Fibroblast of villous mesenchyme (primary cell): ENCODE results near the gene FSTL4. TPM values are rescaled to one million over a fixed set of nuclear protein-coding genes. Genes with fewer than 3 reads are reported as not detected.

Source experiments
- DNase-seq: peaks from one replicate; pipeline ENCODE4 v3.0.0-alpha.2; 2010; ENCODE audit warnings: low read depth
- H3K4me3 ChIP-seq: 2 replicates; pipeline ENCODE4 v1.5.1; 2011; ENCODE audit warnings: low read depth, mild to moderate bottlenecking, low read length
- total RNA-seq: library from RNA; depleted of rRNA; stranded (reverse); fragments of >200 nt; gene quantifications from 2 replicates; pipeline ENCODE4 v1.2.3, GENCODE V29; 2012
- TF ChIP-seq, protein P1 (sequence below): IDR thresholded peaks from 2 replicates; pipeline ENCODE4 v1.5.1; 2012; ENCODE audit warnings: low read depth, mild to moderate bottlenecking, low read length; ENCODE audit not compliant: insufficient read depth

The FSTL4 gene
- total RNA-seq, 1 donor = not detected

DNA sequence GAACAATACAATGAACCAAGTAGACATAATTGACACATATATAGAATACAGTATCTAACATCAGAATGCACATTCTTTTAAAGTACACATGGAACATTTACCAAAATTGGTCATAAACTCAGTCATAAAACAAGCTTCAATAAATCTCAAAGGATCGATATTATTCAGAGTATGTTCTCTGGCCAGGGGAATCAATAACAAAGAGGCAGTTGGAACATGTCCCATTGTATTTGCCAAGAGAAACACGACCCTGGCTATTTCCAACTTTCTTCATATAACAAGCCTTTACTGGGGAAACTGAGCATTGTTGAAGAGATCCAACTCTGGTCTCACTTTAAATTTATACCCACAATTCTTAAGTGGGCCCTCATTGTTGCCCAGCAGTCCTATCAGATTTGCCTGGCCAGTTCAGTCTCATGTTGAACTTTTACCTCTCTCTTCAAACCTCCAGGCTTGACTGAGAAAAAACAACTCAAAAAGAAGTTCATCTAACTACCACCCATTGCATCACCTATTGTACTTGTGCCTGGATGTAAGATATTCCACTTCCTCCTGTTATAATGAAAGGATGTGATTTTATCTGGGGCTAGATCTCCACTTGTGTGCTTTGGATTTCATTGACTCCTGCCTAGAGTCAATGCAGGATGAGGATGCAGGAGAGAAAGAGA is 398.1 kb downstream of the FSTL4 start:
- no peak overlapping the region for H3K4me3 ChIP-seq
- no peak for DNase-seq
- TF ChIP-seq, protein P1, sequence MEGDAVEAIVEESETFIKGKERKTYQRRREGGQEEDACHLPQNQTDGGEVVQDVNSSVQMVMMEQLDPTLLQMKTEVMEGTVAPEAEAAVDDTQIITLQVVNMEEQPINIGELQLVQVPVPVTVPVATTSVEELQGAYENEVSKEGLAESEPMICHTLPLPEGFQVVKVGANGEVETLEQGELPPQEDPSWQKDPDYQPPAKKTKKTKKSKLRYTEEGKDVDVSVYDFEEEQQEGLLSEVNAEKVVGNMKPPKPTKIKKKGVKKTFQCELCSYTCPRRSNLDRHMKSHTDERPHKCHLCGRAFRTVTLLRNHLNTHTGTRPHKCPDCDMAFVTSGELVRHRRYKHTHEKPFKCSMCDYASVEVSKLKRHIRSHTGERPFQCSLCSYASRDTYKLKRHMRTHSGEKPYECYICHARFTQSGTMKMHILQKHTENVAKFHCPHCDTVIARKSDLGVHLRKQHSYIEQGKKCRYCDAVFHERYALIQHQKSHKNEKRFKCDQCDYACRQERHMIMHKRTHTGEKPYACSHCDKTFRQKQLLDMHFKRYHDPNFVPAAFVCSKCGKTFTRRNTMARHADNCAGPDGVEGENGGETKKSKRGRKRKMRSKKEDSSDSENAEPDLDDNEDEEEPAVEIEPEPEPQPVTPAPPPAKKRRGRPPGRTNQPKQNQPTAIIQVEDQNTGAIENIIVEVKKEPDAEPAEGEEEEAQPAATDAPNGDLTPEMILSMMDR = no peak

DNA sequence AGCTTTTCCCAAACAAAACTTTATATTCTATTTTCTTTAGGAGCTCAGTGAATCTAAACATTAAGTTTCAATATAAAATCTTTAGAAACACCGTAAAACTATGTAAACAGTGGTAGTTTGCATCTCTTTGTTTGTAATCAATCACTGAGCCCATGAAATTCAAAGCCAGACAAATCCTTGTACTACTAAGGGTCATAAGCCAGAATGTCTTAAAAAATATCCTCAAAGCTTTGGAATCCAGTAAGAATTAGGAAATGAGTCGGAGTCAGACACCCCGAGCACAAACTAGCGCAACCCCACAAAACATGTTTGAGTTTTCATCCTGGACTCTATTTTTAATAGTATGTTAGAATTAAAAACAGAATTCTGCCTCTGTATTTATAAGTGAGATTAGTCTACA is 406.7 kb downstream of the FSTL4 start:
- TF ChIP-seq, protein P1 = no peak
- DNase-seq = peak; percentile 58
- no peak overlapping the region for H3K4me3 ChIP-seq

DNA sequence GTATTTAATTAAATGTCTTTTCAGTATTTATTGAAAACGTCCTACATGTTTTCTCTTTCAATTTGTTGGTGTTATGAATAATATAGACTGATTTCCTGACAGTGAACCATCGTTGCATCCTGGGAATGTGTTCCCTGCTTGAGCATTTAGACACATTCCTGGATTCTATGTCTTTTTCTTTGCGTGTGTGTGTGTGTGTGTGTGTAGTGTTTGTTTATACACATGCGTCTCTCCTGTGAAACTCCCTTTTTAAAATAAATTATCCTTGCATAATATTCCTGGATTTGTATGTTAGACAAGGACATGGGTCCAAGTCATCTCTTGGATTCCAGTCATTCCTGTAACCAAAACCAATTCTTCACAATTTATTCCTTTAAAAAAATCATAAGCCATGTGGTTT is 407.1 kb downstream of the FSTL4 start:
- no peak overlapping the region for H3K4me3 ChIP-seq
- peak; percentile 48 for DNase-seq
- TF ChIP-seq, protein P1 = no peak

DNA sequence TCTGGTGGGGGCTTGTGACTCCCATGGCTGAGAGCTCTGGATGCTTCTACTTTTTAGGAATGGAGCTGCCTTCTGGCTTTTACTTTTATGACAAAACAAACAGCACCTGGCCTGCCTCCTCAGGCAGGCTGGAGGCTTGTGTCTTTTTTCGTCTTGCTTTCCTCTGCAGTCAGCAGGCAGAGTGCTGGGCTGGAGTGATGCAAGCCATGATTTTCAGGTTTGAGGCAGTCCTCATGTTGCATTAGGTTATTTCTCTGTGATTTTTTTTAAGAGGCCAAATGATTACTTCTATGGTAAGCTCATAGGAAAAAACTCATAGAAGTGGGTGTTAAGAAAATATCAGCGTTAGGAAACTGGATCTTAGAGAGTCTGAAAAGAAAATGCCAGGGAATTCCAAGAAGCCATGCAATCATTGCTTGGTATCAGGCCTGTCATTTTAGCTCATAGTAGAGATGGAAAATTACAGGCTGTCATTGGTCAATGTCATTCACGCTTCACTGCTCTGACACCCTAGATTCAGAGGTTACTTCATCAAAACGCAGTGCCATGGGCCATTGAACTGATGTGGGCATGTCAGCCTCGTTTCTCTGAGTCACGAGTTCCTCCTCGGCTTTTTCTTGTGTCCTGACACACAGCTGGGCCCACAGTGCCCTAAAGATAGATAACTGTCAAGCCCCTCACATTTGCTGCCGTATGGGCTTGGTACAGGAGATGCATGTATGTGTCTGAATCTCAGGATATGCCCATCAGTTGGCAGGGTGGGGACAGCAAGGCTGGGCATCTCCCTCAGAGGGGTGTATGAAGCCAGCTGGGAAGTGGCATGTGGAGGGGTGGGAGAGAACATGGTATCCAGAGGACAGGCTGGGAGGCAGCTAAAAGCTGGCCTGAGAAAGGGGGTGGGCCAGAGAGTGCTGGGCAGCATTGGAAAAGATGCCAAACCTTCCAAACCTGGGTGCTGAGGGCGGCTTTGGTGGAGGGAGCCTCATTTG is 408.7 kb downstream of the FSTL4 start:
- TF ChIP-seq, protein P1 = no peak
- no peak for DNase-seq
- no peak overlapping the region for H3K4me3 ChIP-seq

DNA sequence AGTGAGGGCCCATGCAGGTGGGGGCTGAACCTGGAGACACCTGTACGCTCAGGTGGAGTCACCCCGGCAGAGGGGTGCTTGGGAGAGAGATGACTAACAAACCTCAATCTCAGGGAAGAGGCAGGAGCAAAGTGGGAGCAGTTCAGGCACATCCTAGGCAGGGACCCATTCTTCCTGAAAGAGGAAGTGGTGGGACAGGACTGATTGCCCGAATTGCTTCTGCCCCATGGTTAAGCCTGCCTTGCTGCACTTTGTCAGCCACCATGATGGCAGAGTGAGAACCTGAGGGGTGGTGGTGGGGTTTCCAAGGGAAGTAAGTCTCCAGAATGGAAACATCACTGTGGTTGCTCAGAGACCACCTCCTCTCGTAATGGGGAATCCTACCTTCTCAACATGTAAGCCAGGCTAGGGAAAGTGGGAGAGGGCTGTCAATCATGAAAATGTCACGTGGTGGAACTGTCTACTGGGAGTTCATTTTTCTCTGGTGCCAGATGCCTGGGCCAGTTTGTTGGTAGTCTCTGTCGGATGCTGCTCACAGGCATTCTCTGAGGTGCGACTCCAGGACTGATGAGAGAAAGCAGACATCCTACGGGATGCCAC is 410.2 kb downstream of the FSTL4 start:
- DNase-seq = no peak
- TF ChIP-seq, protein P1 = no peak
- H3K4me3 ChIP-seq = no peak overlapping the region

DNA sequence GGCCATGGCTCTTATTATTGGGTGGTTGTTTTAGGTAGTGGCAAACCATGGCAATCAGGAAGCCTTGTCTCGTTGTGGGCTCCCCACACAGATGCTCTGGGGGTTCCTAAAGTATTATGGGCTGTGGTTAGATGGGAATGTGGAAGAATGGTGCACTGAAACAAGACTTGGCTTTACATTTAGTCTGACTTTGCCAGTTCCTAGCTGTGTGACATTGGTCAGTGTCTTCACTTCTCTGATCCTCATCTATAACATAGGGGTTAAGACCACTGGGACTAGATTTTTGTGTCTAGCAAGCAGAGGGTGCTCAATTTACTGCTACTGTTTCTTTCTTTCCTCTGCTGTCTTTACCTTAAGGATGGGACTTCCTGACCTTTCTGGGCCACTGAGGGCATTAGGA is 411.0 kb downstream of the FSTL4 start:
- no peak for DNase-seq
- TF ChIP-seq, protein P1 = no peak
- H3K4me3 ChIP-seq = no peak overlapping the region
